Liver (tissue), 3 donors: Measurements from ENCODE around the gene CPN1.

ENCODE experiments used
- ATF3 ChIP-seq: IDR thresholded peaks from 2 replicates; pipeline ENCODE4 v1.6.1; 2016; ENCODE audit warnings: antibody characterized with exemption
- EGR1 ChIP-seq, 2 donors: IDR thresholded peaks; 2 replicates each; pipeline ENCODE4 v1.6.1; 2016 to 2018; ENCODE audit warnings: antibody characterized with exemption in 2 of 2, low read depth in 2 of 2
- GABPA ChIP-seq, 2 donors: IDR thresholded peaks in 1 of 2; conservative IDR thresholded peaks in 1 of 2; 2 replicates each; pipeline ENCODE4 v1.6.1; 2016; ENCODE audit warnings: antibody characterized with exemption in 2 of 2, mild to moderate bottlenecking in 1 of 2, moderate library complexity in 1 of 2
- JUND ChIP-seq, 2 donors: IDR thresholded peaks; 2 replicates each; pipeline ENCODE4 v1.6.1; 2016; ENCODE audit warnings: antibody characterized with exemption in 2 of 2
- RAD21 ChIP-seq, 2 donors: IDR thresholded peaks; 2 replicates each; pipeline ENCODE4 v1.6.1; 2016; ENCODE audit warnings: antibody characterized with exemption in 2 of 2, mild to moderate bottlenecking in 2 of 2
- REST ChIP-seq: IDR thresholded peaks from 2 replicates; pipeline ENCODE4 v1.6.1; 2016; ENCODE audit warnings: antibody characterized with exemption, mild to moderate bottlenecking
- SP1 ChIP-seq: IDR thresholded peaks from 2 replicates; pipeline ENCODE4 v1.6.1; 2018; ENCODE audit warnings: antibody characterized with exemption, mild to moderate bottlenecking
- TAF1 ChIP-seq: conservative IDR thresholded peaks from 2 replicates; pipeline ENCODE4 v1.6.1; 2016; ENCODE audit warnings: antibody characterized with exemption, mild to moderate bottlenecking
- YY1 ChIP-seq: IDR thresholded peaks from 2 replicates; pipeline ENCODE4 v1.6.1; 2016; ENCODE audit warnings: antibody characterized with exemption, mild to moderate bottlenecking
- TF ChIP-seq, protein P1 (sequence below): fragments of 150-350 bp; IDR thresholded peaks from 2 replicates; pipeline ENCODE4 v1.5.1; 2017; ENCODE audit warnings: improper control_type of control experiment, low read depth, low read length; ENCODE audit not compliant: missing input control
- TF ChIP-seq, protein P2 (sequence below): IDR thresholded peaks from 2 replicates; pipeline ENCODE4 v1.6.1; 2016; ENCODE audit warnings: antibody characterized with exemption
- donor health status: healthy.
- donor health status: healthy.

DNA sequence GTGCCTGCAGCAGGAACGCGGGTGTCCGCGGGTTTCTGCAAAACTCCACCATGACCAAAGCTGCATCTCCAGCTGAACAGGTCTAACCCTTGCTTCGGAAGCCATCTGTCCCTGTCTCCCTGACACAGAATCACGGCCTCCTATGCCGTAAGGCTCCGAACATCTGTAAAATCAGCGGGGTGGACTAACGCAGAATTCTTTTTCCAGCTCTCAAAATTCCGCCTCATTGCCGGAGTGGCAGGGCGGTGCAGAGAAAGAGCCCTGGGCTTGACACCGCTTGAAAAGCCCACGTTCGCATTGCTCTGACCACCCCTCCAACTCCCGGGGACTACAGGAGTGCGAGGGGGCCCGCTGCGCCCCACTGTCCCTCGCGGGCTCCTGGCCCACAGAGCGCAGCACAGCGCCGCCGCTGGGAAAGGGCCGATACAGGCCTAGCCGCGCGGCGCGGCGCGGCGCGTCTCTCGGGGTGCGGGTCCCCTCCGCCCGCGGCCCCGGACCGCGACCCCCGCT lies 72.3 kb downstream of the CPN1 start:
- TF ChIP-seq, protein P1, sequence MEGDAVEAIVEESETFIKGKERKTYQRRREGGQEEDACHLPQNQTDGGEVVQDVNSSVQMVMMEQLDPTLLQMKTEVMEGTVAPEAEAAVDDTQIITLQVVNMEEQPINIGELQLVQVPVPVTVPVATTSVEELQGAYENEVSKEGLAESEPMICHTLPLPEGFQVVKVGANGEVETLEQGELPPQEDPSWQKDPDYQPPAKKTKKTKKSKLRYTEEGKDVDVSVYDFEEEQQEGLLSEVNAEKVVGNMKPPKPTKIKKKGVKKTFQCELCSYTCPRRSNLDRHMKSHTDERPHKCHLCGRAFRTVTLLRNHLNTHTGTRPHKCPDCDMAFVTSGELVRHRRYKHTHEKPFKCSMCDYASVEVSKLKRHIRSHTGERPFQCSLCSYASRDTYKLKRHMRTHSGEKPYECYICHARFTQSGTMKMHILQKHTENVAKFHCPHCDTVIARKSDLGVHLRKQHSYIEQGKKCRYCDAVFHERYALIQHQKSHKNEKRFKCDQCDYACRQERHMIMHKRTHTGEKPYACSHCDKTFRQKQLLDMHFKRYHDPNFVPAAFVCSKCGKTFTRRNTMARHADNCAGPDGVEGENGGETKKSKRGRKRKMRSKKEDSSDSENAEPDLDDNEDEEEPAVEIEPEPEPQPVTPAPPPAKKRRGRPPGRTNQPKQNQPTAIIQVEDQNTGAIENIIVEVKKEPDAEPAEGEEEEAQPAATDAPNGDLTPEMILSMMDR = peak; percentile 17
- TF ChIP-seq JUND (IDR thresholded peaks at IDR 0.05) (no peak), REST (no peak), SP1 (no peak), RAD21 (IDR thresholded peaks at IDR 0.05) (peak in 1 of 2 donors; percentile 29), ATF3 (no peak), TAF1 (no peak), YY1 (peak; percentile 42), EGR1 (IDR thresholded peaks at IDR 0.05; ENCODE audit: low read depth in 2 of 2) (no peak), GABPA (IDR thresholded peaks at IDR 0.05 in 1 of 2, conservative IDR thresholded peaks at IDR 0.05 in 1 of 2) (no peak)
- TF ChIP-seq, protein P2, sequence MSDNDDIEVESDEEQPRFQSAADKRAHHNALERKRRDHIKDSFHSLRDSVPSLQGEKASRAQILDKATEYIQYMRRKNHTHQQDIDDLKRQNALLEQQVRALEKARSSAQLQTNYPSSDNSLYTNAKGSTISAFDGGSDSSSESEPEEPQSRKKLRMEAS = no peak
